ENCODE data around the gene PRODH2.

GRCh38 chr19:35789195-35789977 is 23.3 kb downstream of the PRODH2 start:
- no peak for TF ChIP-seq POLR2AphosphoS5 (IDR thresholded peaks at IDR 0.05; ENCODE audit: low read length)
- TF ChIP-seq ZBTB11 (CRISPR knock-in tag; IDR thresholded peaks at IDR 0.05), result no peak
- TF ChIP-seq CTCF (IDR thresholded peaks at IDR 0.05 in 2 of 3, conservative IDR thresholded peaks at IDR 0.05 in 1 of 3; ENCODE audit: control insufficient read depth in 2 of 3, extremely low read depth in 1 of 3, insufficient read depth in 1 of 3, low read depth in 3 of 3, low read length in 3 of 3), result no peak
- no peak for TF ChIP-seq POU2F2 (IDR thresholded peaks at IDR 0.05; ENCODE audit: borderline replicate concordance, low read depth, low read length)
- TF ChIP-seq CHD2 (IDR thresholded peaks at IDR 0.05; ENCODE audit: borderline replicate concordance, low read depth, low read length), result no peak
- no peak for TF ChIP-seq TCF3 (IDR thresholded peaks at IDR 0.05; ENCODE audit: borderline replicate concordance, insufficient read depth, low read depth, low read length)
